SHP77 treated with DMSO at 0.1 percent for 48 hours (cell line): ENCODE results near the gene ARHGEF5.
"Not testable (repeated sequence)": the region's sequence is repeated elsewhere in the genome, so short reads cannot be mapped to it uniquely, and the experiment has no call there.

Experiments
- DNase-seq: peaks from one replicate; lab custom pipeline; 2025; lab: John Stamatoyannopoulos, UW

The ARHGEF5 gene

GRCh38 chr7:144355176-144355822, at the start of gene ARHGEF5:
TSS of gene ARHGEF5 (plus strand) at chr7:144355402. CDS start at chr7:144362670, 7,268 bp downstream.
- DNase-seq = not testable (repeated sequence)

- DNase-seq = not testable (repeated sequence)
These were observed 45.5 kb upstream of the ARHGEF5 start for GRCh38 chr7:144309702-144310101.

- not testable (repeated sequence) for DNase-seq
These were observed 44.0 kb upstream of the ARHGEF5 start for GRCh38 chr7:144311218-144311617.

GRCh38 chr7:144311872-144312469, 43.2 kb upstream of the ARHGEF5 start, which contains the start of gene OR2A1:
TSS of gene OR2A1 (plus strand) at chr7:144312419. CDS start at chr7:144318125, 5,706 bp downstream.
- DNase-seq = not testable (repeated sequence)

- not testable (repeated sequence) for DNase-seq
These were observed 37.7 kb upstream of the ARHGEF5 start for GRCh38 chr7:144317537-144317936.

GRCh38 chr7:144319547-144319946, 35.7 kb upstream of the ARHGEF5 start:
- not testable (repeated sequence) for DNase-seq

GRCh38 chr7:144321677-144322206, 33.5 kb upstream of the ARHGEF5 start:
- DNase-seq = not testable (repeated sequence)

GRCh38 chr7:144323359-144323758, 31.8 kb upstream of the ARHGEF5 start:
- DNase-seq = not testable (repeated sequence)

GRCh38 chr7:144325868-144326267, 29.3 kb upstream of the ARHGEF5 start:
- DNase-seq = not testable (repeated sequence)

- not testable (repeated sequence) for DNase-seq
These were observed 25.2 kb upstream of the ARHGEF5 start for GRCh38 chr7:144330044-144330443.

- not testable (repeated sequence) for DNase-seq
These were observed 23.8 kb upstream of the ARHGEF5 start for GRCh38 chr7:144331221-144331995.

- DNase-seq = not testable (repeated sequence)
These were observed 23.3 kb upstream of the ARHGEF5 start for GRCh38 chr7:144331996-144332288.

- DNase-seq = not testable (repeated sequence)
These were observed 6.6 kb upstream of the ARHGEF5 start for GRCh38 chr7:144348625-144349024.

GRCh38 chr7:144351667-144352066, 3.5 kb upstream of the ARHGEF5 start:
- not testable (repeated sequence) for DNase-seq

GRCh38 chr7:144356185-144356584, 983 bp downstream of the ARHGEF5 start:
- not testable (repeated sequence) for DNase-seq

GRCh38 chr7:144356860-144357259, 1.7 kb downstream of the ARHGEF5 start:
- DNase-seq = not testable (repeated sequence)

GRCh38 chr7:144362061-144362460, 6.9 kb downstream of the ARHGEF5 start:
- DNase-seq = not testable (repeated sequence)

- DNase-seq = not testable (repeated sequence)
These were observed 10.3 kb downstream of the ARHGEF5 start for GRCh38 chr7:144365523-144365922.

- DNase-seq = not testable (repeated sequence)
These were observed 12.0 kb downstream of the ARHGEF5 start for GRCh38 chr7:144367250-144367649.

GRCh38 chr7:144369221-144369620, 14.0 kb downstream of the ARHGEF5 start:
- not testable (repeated sequence) for DNase-seq

- no peak for DNase-seq
These were observed 23.4 kb downstream of the ARHGEF5 start for GRCh38 chr7:144378651-144379050.

GRCh38 chr7:144379776-144380384, 24.7 kb downstream of the ARHGEF5 start:
- DNase-seq = no peak
